ENCODE measurements around the gene NUDT2. TPM values are rescaled to one million over a fixed set of nuclear protein-coding genes. Genes with fewer than 3 reads are reported as not detected.
A peak's percentile ranks its signal among the peaks of the same experiment; 100 is the strongest.

NUDT2 gene
- total RNA-seq, 2 donors from 2014 or later: 17.6 to 25.3 TPM

DNA sequence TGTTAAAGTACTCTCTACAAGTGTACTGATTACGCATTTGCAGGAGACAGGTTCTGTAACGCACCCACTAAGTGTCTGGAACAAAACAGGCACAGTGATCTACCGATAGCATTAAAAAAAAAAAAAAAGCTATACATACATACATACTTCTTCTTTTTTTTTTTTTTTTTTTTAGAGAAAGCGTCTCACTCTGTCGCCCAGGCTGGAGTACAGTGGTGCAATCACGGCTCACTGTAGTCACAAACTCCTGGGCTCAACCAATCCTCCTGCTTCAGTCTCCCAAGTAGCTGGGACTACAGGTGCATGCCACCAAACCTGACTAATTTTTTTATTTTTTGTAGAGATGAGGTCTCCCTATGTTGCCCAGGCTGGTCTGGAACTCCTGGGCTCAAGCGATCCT lies 7.9 kb upstream of the NUDT2 start:
- Histone ChIP-seq H3K27ac (no peak overlapping the region), H3K4me3 (no peak overlapping the region), H3K27me3 (no peaks in the 10 kb centered on the region), H3K36me3 (no peaks in the 10 kb centered on the region), H3K9me3 (no peaks in the 10 kb centered on the region), H3K4me1 (no peaks in the 10 kb centered on the region)
- TF ChIP-seq, protein P1, sequence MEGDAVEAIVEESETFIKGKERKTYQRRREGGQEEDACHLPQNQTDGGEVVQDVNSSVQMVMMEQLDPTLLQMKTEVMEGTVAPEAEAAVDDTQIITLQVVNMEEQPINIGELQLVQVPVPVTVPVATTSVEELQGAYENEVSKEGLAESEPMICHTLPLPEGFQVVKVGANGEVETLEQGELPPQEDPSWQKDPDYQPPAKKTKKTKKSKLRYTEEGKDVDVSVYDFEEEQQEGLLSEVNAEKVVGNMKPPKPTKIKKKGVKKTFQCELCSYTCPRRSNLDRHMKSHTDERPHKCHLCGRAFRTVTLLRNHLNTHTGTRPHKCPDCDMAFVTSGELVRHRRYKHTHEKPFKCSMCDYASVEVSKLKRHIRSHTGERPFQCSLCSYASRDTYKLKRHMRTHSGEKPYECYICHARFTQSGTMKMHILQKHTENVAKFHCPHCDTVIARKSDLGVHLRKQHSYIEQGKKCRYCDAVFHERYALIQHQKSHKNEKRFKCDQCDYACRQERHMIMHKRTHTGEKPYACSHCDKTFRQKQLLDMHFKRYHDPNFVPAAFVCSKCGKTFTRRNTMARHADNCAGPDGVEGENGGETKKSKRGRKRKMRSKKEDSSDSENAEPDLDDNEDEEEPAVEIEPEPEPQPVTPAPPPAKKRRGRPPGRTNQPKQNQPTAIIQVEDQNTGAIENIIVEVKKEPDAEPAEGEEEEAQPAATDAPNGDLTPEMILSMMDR (IDR thresholded peaks at IDR 0.05): no peak
- no peak for DNase-seq (ENCODE audit: low spot score)

DNA sequence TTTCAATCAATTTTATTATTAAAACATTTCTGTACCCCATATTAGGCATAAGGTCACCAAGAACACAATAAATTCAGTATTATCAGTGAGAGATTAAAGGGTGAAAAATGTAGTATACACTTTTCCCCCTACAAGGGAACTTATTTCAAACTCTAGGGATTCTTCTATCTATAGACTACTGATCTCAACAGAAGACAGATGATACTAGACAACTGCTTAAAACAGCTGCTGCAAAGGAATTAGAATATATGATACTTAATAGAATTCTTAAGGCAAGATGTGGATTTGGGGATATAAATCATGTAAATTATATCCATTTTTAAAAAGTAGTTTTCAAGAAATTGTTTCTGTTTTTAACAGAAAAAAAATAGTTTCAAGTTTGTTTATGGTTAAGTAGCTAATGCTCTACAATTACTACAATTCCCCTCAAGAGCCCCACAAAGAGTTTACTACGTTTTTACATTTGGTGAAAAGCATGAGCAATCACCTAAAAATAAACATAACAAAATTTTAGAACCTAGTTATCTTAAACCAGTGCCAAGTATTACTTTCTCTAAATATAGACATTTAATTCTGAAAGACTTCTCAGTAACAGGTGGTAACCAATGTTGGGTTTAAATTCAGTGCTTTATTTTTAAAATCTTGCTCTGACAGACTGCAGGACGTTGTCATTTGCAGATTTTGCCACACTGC lies 6.3 kb upstream of the NUDT2 start:
- TF ChIP-seq, protein P1 (IDR thresholded peaks at IDR 0.05): no peak
- H3K4me1 ChIP-seq: no peaks in the 10 kb centered on the region
- H3K9me3 ChIP-seq: no peaks in the 10 kb centered on the region
- H3K36me3 ChIP-seq: no peaks in the 10 kb centered on the region
- no peak overlapping the region for H3K27ac ChIP-seq
- no peak for DNase-seq (ENCODE audit: low spot score)
- H3K27me3 ChIP-seq: no peaks in the 10 kb centered on the region
- no peak overlapping the region for H3K4me3 ChIP-seq

DNA sequence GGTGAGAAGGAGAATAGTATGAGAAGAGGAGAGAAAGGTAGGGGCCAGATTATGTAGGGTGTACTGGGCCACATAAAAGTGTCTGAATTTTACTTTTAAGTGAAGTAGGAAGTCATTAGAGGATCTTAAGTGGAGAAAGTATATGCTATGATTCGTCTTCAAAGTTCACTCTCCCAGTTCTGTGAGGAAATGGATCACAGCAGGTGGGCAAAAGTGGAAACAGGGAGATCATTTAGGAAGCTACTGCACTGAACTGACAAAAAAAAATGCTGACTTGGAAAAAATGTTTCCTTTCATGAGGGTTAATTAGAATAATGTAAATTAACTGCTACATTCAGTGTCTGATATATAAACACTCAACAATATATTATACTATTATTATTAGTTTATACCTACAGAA lies 2.7 kb upstream of the NUDT2 start:
- H3K36me3 ChIP-seq: no peaks in the 10 kb centered on the region
- H3K27ac ChIP-seq: no peak overlapping the region
- DNase-seq (ENCODE audit: low spot score): no peak
- no peak overlapping the region for H3K4me3 ChIP-seq
- peaks cover 0 to 20% of the 10 kb centered on the region in 2 donors for H3K4me1 ChIP-seq
- no peaks in the 10 kb centered on the region for H3K27me3 ChIP-seq
- TF ChIP-seq, protein P1 (IDR thresholded peaks at IDR 0.05): no peak
- H3K9me3 ChIP-seq: no peaks in the 10 kb centered on the region

DNA sequence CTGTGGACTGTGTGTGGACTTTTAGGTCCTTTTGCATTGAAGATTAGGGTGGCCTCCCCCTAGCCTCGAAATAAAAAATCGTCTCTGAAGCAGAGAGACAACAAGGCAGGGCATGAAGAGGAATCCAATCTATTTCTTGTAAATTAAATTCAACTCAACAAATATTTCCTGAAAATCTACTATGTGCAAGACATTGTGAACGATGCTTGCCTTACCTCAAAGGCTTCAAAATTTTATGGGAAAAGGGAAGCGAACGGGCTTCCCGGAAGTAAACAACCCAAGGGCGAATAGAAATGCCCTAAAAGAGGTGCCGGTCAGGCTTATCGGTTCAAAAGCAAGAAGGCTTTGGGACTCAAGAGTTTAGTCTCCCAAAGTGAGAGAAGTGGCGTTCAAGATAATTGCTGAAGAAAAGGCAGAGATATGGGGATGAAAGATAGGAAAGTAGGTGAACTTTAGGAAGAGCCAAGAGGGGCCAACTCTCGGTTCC lies 826 bp upstream of the NUDT2 start:
- TF ChIP-seq, protein P1 (IDR thresholded peaks at IDR 0.05): no peak
- H3K36me3 ChIP-seq: no peaks in the 10 kb centered on the region
- H3K27ac ChIP-seq: peak overlapping the region; percentile 37 to 65
- peaks cover 0 to 20% of the 10 kb centered on the region in 2 donors for H3K4me1 ChIP-seq
- no peaks in the 10 kb centered on the region for H3K9me3 ChIP-seq
- H3K27me3 ChIP-seq: no peaks in the 10 kb centered on the region
- H3K4me3 ChIP-seq: peak overlapping the region; percentile 49 to 79
- DNase-seq (ENCODE audit: low spot score): no peak

DNA sequence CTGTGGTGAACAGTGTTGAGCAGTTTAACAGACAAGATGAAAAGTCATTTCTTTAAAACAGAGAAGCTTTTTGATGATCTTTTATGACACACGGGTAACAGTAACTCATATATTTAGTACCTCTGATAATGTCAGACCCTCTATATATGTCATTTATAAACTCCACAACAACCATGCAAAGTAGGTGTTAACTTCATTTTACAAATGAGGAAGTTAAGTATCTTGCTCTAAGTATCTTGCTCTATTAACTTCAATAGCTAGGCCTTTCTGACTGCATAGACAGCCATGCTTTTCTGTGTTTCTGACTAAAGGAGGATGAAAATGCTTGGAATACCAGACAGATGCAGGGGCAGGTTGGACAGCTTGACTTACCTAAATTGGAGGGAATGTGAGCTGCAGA lies 1.8 kb downstream of the NUDT2 start:
- no peaks in the 10 kb centered on the region for H3K9me3 ChIP-seq
- no peaks in the 10 kb centered on the region for H3K36me3 ChIP-seq
- DNase-seq (ENCODE audit: low spot score): no peak
- TF ChIP-seq, protein P1 (IDR thresholded peaks at IDR 0.05): no peak
- no peak overlapping the region for H3K4me3 ChIP-seq
- peaks cover 0 to 20% of the 10 kb centered on the region in 2 donors for H3K4me1 ChIP-seq
- H3K27me3 ChIP-seq: no peaks in the 10 kb centered on the region
- H3K27ac ChIP-seq: no peak overlapping the region

Data from right atrium auricular region (tissue), 2 donors.